HG03558 (cell line): ENCODE data around the gene CCDC150.
"Not testable (repeated sequence)": the region's sequence is repeated elsewhere in the genome, so short reads cannot be mapped to it uniquely, and the experiment has no call there.

ENCODE experiments used
- ATAC-seq: cut with Tn5 transposase; IDR thresholded peaks from one replicate; pipeline ENCODE4 v1.9.1; 2021; ENCODE audit warnings: moderate number of reproducible peaks; ENCODE audit not compliant: unreplicated experiment; ENCODE audit errors: extremely low read depth

The CCDC150 gene

GRCh38 chr2:196639180-196640030, at the start of gene CCDC150:
Gene CCDC150, plus strand, starts transcription at chr2:196639715. Its CDS starts 52 bp downstream, at chr2:196639767.
- peak; percentile 100 for ATAC-seq

- ATAC-seq, result no peak
These were observed 49.2 kb upstream of the CCDC150 start for GRCh38 chr2:196590286-196590685.

GRCh38 chr2:196591004-196591403, 48.5 kb upstream of the CCDC150 start:
- ATAC-seq, result no peak

GRCh38 chr2:196591621-196592022, 47.9 kb upstream of the CCDC150 start:
- no peak for ATAC-seq

- ATAC-seq, result peak; percentile 11
These were observed 47.1 kb upstream of the CCDC150 start for GRCh38 chr2:196592331-196592910.

DNA sequence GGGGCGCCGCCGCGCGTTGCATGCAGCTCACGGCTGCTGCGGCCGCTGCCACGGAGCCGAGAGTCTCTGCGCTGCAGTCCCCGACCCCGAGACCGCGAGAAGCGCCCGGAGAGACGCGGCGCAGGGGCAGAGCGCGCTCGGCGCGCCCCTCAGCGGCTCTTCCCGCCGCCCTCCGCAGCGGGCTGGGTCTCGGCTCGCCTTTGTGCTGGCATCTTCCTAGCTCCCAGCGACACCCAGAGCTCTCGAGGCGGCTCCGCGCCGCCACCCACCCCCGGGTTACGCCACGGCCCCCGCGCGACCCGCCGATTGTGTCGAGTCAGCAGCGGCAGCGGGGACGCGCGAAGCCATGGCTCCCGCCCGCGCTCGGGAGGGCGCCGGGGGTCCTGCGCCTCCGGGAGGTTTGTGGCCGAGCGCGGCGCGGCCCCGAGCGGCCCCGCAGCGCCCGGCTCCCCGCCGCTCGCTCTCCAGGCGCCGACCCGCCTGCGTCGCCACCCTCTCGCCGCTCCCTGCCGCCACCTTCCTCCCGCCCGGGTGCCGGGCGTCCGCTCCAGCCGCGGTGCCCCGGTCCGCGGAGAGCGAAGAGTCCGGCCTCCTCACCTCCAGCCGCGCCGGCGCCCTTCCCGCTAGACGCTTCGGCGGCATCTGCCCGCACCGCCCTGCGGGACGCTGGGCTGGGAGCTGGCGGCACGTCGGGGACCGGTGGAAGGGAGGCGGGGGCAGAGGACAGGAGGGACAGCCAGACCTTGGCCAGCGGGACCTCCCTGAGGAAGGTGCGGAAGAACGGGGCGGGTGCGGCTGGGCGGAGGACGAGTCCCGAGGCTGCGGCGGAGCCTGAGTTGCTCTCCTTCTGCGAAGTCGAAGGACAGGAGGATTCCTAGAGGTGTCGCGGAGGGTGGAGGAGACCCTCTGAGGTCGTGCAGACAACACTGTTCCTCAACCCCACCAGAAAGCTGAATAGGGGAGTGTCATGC, 46.3 kb upstream of the CCDC150 start, which contains the start of gene HECW2:
Gene HECW2 (minus strand): TSS at position 644 of the 971 bp plus-strand sequence.
- ATAC-seq, result peak; percentile 38

GRCh38 chr2:196594158-196594557, 45.4 kb upstream of the CCDC150 start:
- no peak for ATAC-seq

- ATAC-seq, result no peak
These were observed 42.0 kb upstream of the CCDC150 start for GRCh38 chr2:196597531-196597930.

GRCh38 chr2:196598412-196598811, 41.1 kb upstream of the CCDC150 start:
- ATAC-seq, result no peak

GRCh38 chr2:196598846-196599245, 40.7 kb upstream of the CCDC150 start:
- ATAC-seq, result no peak

DNA sequence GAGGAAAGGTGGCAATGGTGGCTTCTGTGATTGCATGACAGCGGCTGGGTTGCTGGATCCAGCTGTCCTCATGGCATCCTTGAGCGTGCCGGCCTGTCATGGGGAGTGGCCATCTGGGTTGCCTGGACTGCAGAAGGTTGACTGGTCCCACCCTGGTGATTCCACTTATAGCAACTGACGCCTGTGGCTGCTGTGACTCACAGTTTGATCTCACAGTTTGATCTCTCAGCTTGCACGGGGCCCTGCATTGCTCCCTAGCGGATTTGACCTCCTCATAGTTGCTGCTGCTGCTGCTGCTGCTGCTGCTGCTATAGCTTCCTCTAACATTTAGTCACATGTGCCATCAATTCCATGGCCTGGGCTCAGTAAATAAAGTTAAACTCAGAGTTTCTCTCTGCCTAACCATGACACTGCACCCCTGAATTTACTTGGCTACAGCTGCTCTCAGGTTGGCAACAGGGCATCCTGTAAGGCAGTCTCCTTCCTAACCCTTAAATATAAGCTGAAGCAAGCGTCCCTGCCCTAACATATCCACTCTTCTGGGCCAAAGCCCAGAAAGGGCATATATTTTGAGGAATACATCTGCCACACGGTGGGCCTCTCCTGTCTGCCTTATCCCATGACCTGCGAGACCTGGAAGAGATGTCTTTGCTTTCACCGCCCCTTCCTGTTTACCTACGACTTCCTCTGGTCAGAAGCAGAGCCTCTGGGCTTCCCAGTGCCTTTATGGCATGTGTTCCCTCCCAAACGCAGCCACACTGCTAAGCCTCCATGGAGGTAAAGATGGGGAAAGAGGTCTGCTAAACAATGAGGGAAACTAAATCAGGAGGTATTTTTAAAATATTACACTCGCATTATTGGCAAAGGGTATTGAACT, 37.8 kb upstream of the CCDC150 start:
- no peak for ATAC-seq

DNA sequence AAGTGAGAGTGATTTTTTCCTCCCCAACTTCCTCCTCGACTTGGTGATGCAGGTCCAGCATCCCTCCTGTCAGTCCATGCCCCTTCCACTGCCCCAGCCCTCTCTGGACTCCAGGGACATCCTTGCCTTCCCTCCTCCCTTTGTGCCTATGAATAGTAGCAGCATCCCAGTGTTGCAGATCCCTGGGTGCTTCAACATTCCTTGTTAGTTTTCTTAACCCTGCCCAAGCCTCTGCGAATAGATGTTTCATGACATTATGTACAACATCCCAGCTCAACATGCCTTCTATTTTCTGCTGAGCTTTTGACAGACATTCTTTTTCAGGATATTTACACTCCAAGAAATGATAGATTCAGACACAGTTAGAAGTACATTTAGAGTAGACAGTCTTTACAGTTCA, 35.3 kb upstream of the CCDC150 start:
- no peak for ATAC-seq

GRCh38 chr2:196606516-196606915, 33.0 kb upstream of the CCDC150 start:
- ATAC-seq, result no peak

- no peak for ATAC-seq
These were observed 32.4 kb upstream of the CCDC150 start for GRCh38 chr2:196607073-196607472.

DNA sequence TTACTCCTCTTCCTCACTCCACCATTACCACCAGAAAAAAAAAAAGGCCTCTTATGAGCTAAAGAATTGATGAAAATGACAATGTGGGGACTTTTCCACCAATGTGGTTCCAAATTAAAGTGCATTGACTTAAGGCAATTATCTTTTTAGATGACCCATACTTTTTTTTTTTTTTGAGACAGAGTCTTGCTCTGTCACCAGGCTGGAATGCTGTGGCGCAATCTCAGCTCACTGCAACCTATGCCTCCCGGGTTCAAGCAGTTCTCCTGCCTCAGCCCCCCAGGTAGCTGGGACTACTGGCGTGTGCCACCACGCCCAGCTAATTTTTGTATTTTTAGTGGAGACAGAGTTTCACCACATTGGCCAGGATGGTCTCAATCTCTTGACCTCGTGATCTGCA, 31.6 kb upstream of the CCDC150 start:
- not testable (repeated sequence) for ATAC-seq

DNA sequence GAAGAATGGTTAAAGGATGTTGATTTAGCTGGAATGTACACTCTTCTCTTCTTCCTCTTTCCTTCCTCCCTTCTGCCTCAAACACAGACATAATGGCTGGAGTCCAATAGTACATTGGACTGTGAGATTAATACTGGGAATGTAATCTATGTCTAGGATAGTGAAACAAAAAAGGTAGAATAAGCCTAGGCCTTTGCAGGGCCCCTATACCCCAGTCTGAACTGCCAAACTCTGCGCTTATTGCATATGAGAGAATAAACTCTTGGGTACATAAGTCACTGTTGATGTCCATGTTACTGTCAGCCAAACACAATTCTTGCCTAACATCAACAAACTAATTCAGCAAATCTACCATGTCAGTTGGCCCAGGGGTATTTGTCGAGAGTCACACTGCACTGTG, 29.7 kb upstream of the CCDC150 start:
- ATAC-seq, result no peak

- no peak for ATAC-seq
These were observed 28.7 kb upstream of the CCDC150 start for GRCh38 chr2:196610796-196611195.

DNA sequence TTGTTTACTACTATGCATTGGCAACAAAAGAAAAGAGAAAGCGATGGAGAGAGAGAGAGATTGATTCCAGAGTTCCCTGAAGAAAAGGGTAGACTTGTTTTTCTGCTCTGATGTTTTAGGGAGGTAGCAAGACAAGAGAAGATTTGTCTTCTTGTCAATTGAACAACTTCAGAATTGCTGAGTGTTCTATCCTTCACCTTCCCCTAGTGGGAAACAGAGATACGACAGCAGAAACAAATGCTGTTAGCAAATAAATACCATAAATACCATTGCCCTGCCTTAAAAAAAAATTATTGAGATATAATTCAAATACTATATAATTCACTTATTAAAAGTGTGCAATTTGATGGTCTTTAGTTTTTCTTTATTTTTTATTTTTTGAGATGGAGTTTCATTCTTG, 26.2 kb upstream of the CCDC150 start:
- ATAC-seq, result no peak

DNA sequence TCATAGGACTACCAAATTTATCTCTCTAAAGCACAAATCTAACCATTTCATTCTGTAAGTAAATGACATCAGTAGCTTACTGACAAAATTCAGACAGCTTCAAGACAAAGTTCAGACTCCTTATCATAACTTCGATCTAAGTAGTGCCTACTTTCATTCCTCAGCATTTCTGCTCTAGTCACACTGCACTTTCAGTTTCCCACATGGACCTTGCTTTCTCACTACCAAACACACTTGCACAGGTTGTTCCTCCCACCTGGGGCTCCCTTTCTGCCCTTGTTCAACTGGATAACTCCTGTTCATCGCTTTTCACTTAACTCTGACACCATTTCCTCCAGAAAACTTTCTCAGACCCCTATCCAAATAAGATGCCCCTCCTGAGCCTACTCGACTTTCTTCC, 22.1 kb upstream of the CCDC150 start:
- no peak for ATAC-seq

GRCh38 chr2:196618661-196619060, 20.9 kb upstream of the CCDC150 start:
- ATAC-seq, result no peak
